ENCODE results near the gene ZNF3.

DNA sequence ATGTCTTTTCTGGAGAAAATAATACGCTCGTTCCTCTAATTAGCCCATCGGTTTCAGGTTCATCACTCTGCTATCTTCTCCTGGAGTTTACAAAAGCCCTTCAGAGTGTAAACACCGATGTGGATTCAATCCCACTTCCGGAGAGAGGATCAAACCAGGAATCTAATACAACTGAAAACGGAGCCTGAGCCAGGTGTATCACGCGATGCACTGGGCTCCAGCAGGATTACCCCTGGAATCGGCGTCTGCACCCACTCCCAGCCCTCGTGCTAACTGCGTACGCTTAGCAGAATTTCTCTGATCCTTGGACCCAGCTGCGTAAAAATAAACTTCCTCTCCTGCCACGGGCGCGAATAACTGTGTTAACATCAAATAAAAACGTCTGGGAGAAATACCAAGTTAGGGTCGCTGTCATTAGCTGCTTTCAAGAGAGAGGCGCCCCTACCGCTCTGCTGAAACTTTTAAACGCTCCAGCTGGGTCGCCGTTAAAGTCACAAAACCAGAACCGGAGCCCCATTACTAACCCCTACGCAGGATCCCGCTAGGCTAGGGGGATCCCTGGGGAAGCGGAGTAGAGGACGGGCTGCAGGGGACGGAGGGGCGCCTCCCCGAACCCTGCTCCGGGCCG lies 502 bp downstream of the ZNF3 start:
- TF ChIP-seq, protein P1, sequence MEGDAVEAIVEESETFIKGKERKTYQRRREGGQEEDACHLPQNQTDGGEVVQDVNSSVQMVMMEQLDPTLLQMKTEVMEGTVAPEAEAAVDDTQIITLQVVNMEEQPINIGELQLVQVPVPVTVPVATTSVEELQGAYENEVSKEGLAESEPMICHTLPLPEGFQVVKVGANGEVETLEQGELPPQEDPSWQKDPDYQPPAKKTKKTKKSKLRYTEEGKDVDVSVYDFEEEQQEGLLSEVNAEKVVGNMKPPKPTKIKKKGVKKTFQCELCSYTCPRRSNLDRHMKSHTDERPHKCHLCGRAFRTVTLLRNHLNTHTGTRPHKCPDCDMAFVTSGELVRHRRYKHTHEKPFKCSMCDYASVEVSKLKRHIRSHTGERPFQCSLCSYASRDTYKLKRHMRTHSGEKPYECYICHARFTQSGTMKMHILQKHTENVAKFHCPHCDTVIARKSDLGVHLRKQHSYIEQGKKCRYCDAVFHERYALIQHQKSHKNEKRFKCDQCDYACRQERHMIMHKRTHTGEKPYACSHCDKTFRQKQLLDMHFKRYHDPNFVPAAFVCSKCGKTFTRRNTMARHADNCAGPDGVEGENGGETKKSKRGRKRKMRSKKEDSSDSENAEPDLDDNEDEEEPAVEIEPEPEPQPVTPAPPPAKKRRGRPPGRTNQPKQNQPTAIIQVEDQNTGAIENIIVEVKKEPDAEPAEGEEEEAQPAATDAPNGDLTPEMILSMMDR (IDR thresholded peaks at IDR 0.05), result no peak
- no peak for TF ChIP-seq POLR2A (IDR thresholded peaks at IDR 0.05)
